Retinal pigment epithelial cell (primary cell): ENCODE data around the gene PLA2G2C.
"Not testable (repeated sequence)": the region's sequence is repeated elsewhere in the genome, so short reads cannot be mapped to it uniquely, and the experiment has no call there.

Source experiments
- DNase-seq: peaks from one replicate; pipeline ENCODE4 v3.0.0-alpha.2; 2010; ENCODE audit warnings: low read depth
- H3K4me3 ChIP-seq: 2 replicates; pipeline ENCODE4 v1.5.1; 2011; ENCODE audit warnings: mild to moderate bottlenecking, low read length, control low read depth, moderate library complexity
- TF ChIP-seq, protein P1 (sequence below): conservative IDR thresholded peaks from 2 replicates; pipeline ENCODE4 v1.5.1; 2011; ENCODE audit warnings: low read depth, low read length, control low read depth, inconsistent platforms

PLA2G2C gene

DNA sequence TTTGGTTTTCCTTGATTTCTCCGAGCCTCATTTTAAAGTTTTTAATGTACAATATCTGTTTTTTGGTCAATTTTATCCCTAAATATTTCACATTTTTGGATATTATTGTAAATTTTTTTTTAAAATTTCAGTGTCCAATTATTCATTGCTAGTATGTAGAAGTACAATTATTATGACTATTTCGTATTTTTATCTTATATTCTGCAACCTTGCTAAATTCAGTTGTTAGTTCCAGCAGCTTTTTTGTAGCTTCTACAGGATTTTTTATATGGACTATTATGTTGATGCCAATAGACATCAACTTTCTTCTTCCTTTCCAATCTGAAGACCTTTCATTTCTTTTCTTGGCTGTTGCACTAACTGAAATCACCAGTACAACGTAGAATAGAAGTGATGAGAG lies 51.3 kb downstream of the PLA2G2C start:
- TF ChIP-seq, protein P1, sequence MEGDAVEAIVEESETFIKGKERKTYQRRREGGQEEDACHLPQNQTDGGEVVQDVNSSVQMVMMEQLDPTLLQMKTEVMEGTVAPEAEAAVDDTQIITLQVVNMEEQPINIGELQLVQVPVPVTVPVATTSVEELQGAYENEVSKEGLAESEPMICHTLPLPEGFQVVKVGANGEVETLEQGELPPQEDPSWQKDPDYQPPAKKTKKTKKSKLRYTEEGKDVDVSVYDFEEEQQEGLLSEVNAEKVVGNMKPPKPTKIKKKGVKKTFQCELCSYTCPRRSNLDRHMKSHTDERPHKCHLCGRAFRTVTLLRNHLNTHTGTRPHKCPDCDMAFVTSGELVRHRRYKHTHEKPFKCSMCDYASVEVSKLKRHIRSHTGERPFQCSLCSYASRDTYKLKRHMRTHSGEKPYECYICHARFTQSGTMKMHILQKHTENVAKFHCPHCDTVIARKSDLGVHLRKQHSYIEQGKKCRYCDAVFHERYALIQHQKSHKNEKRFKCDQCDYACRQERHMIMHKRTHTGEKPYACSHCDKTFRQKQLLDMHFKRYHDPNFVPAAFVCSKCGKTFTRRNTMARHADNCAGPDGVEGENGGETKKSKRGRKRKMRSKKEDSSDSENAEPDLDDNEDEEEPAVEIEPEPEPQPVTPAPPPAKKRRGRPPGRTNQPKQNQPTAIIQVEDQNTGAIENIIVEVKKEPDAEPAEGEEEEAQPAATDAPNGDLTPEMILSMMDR: no peak
- H3K4me3 ChIP-seq: no peak overlapping the region
- DNase-seq: no peak

DNA sequence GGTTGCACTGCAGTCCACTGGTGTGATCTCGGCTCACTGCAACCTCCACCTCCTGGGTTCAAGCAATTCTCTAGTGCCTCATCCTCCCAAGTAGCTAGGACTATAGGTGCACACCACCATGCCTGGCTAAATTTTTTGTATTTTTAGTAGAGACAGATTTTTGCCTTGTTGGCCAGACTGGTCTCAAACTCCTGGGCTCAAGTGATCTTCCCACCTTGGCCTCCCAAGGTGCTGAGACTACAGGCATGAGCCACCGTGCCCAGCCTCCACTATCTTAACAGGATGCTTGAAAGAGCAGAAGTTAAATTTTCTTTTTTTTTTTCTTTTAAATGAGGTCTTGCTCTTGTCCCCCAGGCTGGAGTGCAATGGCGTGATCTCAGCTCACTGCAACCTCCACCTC lies 55.8 kb downstream of the PLA2G2C start:
- DNase-seq, H3K4me3 ChIP-seq: not testable (repeated sequence)

DNA sequence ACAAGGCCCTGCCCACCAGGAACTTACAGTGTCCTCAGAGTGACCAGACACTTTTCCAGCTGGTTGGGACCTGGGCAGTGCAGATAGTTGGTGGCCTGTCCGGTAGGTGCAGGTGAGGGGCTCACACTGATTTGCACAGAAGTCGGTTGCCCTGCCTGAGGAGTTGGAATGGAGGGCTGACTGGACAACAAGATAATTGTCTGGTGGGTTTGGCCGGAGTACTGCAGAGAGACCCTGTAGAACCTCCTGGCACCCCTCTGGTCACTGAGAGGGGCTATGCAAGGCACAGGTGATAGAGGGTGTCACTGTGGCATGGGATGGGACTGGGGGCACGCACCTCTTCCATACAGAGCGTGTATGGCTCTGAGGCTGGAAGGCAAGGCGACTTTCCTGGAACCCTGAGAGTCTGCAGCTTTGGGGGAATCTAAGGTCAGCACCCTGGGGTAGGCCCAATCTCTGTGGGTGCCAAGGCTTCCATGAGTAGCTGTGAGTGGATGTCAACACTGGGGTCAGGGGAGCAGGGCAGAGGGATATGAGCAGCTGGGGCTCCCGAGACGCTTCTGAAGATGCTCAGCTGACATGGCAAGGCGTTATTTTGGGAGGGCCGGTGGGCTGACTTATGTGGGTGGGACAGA lies 59.4 kb downstream of the PLA2G2C start:
- TF ChIP-seq, protein P1: no peak
- DNase-seq: no peak
- no peak overlapping the region for H3K4me3 ChIP-seq

- no peak for DNase-seq
- TF ChIP-seq, protein P1: no peak
- no peak overlapping the region for H3K4me3 ChIP-seq
These were observed 60.1 kb downstream of the PLA2G2C start for GRCh38 chr1:20126041-20126805.

- no peak overlapping the region for H3K4me3 ChIP-seq
- DNase-seq: no peak
- TF ChIP-seq, protein P1: no peak
These were observed 61.2 kb downstream of the PLA2G2C start for GRCh38 chr1:20125100-20125499.

DNA sequence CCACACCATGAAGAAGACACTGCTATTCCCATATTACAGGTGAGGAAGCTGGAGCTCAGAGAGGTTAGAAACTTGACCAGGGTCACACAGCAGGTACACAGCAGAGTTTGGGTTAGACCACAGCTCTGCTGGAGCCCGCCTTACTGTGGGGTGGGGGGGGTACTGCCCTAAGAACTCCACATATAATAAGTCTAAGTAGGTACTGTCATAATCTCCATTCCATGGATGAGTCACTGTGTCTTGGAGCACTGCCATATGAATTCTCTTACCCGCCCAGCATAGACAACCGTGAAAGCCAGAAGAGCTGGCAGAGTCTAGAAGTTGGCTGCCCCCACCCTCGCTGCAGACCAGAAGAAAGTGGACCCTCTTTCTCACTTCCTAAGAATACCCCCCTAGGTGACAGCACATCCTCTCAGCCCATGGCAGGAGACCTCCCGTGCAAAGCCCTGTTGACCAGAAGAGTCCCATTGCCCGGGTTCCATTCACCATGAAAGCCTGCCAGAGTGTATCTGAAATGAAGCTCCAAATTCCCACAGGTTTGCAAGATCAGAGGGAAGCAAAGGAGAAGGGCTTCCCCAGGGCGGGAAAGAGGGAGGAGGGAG lies 61.8 kb downstream of the PLA2G2C start:
- peak; percentile 52 for DNase-seq

More for the DNA sequence above, 61.8 kb downstream of the PLA2G2C start:
- TF ChIP-seq, protein P1: no peak
- H3K4me3 ChIP-seq: no peak overlapping the region
